Neural cell (in vitro differentiated cells): ENCODE measurements around the gene TMTC1. TPM values are rescaled to one million over a fixed set of nuclear protein-coding genes. Genes with fewer than 3 reads are reported as not detected.

Experiments used
- H2AFZ ChIP-seq: fragments of 200-600, 300-800 bp; sonication (generic), shearing (Covaris generic); 2 replicates; pipeline ENCODE4 v1.6.0; 2014; ENCODE audit warnings: low read depth, mild to moderate bottlenecking, antibody characterized with exemption, low read length, moderate library complexity
- H3F3A ChIP-seq: fragments of 200-600 bp; shearing (Covaris generic); 2 replicates; pipeline ENCODE4 v1.6.1; 2016; ENCODE audit warnings: mild to moderate bottlenecking, moderate library complexity, mixed read lengths, antibody characterized with exemption, low read length; ENCODE audit not compliant: insufficient read depth, poor library complexity, severe bottlenecking
- H3K27ac ChIP-seq: fragments of 200-600, 300-800 bp; sonication (generic), shearing (Covaris generic); 2 replicates; pipeline ENCODE4 v1.5.1; 2014; ENCODE audit warnings: mild to moderate bottlenecking, low read length, moderate library complexity
- H3K27me3 ChIP-seq: fragments of 300-800, 200-600 bp; sonication (generic), shearing (Covaris generic); 2 replicates; pipeline ENCODE4 v1.6.0; 2014; ENCODE audit warnings: mild to moderate bottlenecking, low read depth, low read length, moderate library complexity; ENCODE audit not compliant: insufficient read depth
- H3K36me3 ChIP-seq: fragments of 300-800, 200-600 bp; sonication (generic), shearing (Covaris generic); 2 replicates; pipeline ENCODE4 v1.5.1; 2014; ENCODE audit warnings: mild to moderate bottlenecking, antibody characterized with exemption, low read length, moderate library complexity; ENCODE audit not compliant: insufficient read depth
- H3K4me2 ChIP-seq: fragments of 300-800, 200-600 bp; sonication (generic), shearing (Covaris generic); 2 replicates; pipeline ENCODE4 v1.6.0; 2014; ENCODE audit warnings: mild to moderate bottlenecking, low read length
- H3K4me3 ChIP-seq: fragments of 300-800, 200-600 bp; sonication (generic), shearing (Covaris generic); 2 replicates; pipeline ENCODE4 v1.5.1; 2014; ENCODE audit warnings: mild to moderate bottlenecking, low read length, moderate library complexity
- H3K79me2 ChIP-seq: fragments of 200-600 bp; shearing (Covaris generic); replicated peaks from 2 replicates; pipeline ENCODE4 v1.6.0; 2014; ENCODE audit warnings: mild to moderate bottlenecking, low read length, moderate library complexity; ENCODE audit not compliant: insufficient read depth
- H3K9ac ChIP-seq: fragments of 300-800, 200-600 bp; sonication (generic), shearing (Covaris generic); 2 replicates; pipeline ENCODE4 v1.6.1; 2016; ENCODE audit warnings: mild to moderate bottlenecking, low read length, mixed read lengths
- H3K9me2 ChIP-seq: fragments of 200-600 bp; shearing (Covaris generic); 2 replicates; pipeline ENCODE4 v1.6.1; 2016; ENCODE audit warnings: mild to moderate bottlenecking, low read length, mixed read lengths; ENCODE audit not compliant: insufficient read depth
- H3K9me3 ChIP-seq: fragments of 200-600, 300-800 bp; sonication (generic), shearing (Covaris generic); 2 replicates; pipeline ENCODE4 v1.6.1; 2016; ENCODE audit warnings: mild to moderate bottlenecking, mixed run types, low read length, moderate library complexity, mixed read lengths
- H4K20me1 ChIP-seq: fragments of 200-600 bp; shearing (Covaris generic); 2 replicates; pipeline ENCODE4 v1.6.1; 2016; ENCODE audit warnings: mild to moderate bottlenecking, mixed run types; ENCODE audit not compliant: insufficient read depth
- EP300 ChIP-seq: fragments of 450-650 bp; conservative IDR thresholded peaks from 2 replicates; pipeline ENCODE4 v1.6.1; 2014; ENCODE audit warnings: antibody characterized with exemption, mild to moderate bottlenecking, moderate library complexity; ENCODE audit not compliant: poor library complexity, severe bottlenecking
- EZH2 ChIP-seq: fragments of 200-600, 300-800 bp; shearing (Covaris generic), sonication (generic); IDR thresholded peaks from 2 replicates; pipeline ENCODE4 v1.6.1; 2014; ENCODE audit warnings: antibody characterized with exemption, low read length, borderline replicate concordance, mild to moderate bottlenecking; ENCODE audit not compliant: insufficient read depth, poor library complexity, severe bottlenecking
- MXI1 ChIP-seq: fragments of 450-650 bp; conservative IDR thresholded peaks from 2 replicates; pipeline ENCODE4 v1.6.1; 2014; ENCODE audit warnings: antibody characterized with exemption, mild to moderate bottlenecking; ENCODE audit not compliant: poor library complexity, severe bottlenecking
- POLR2AphosphoS5 ChIP-seq: IDR thresholded peaks from 2 replicates; pipeline ENCODE4 v1.6.1; 2012
- RAD21 ChIP-seq: fragments of 450-650 bp; conservative IDR thresholded peaks from 2 replicates; pipeline ENCODE4 v1.6.1; 2014; ENCODE audit warnings: antibody characterized with exemption, mild to moderate bottlenecking, moderate library complexity
- SMC3 ChIP-seq: fragments of 450-650 bp; conservative IDR thresholded peaks from 2 replicates; pipeline ENCODE4 v1.6.1; 2014; ENCODE audit warnings: antibody characterized with exemption, mild to moderate bottlenecking, moderate library complexity; ENCODE audit not compliant: poor library complexity
- TAF1 ChIP-seq: IDR thresholded peaks from 2 replicates; pipeline ENCODE4 v1.6.1; 2012; ENCODE audit warnings: low read depth
- polyA plus RNA-seq: library from polyadenylated mRNA; depleted of rRNA; stranded (reverse); fragments of >200 nt; gene quantifications from 2 replicates; pipeline ENCODE4 v1.2.3, GENCODE V29; 2014
- TF ChIP-seq, protein P1 (sequence below): fragments of 450-650 bp; IDR thresholded peaks from 2 replicates; pipeline ENCODE4 v1.5.1; 2014; ENCODE audit warnings: antibody characterized with exemption, mild to moderate bottlenecking, moderate library complexity; ENCODE audit not compliant: poor library complexity, severe bottlenecking
- TF ChIP-seq, protein P2 (sequence below): IDR thresholded peaks from 2 replicates; pipeline ENCODE4 v1.6.1; 2012; ENCODE audit warnings: borderline replicate concordance

Gene TMTC1
- polyA plus RNA-seq, 1 donor from 2014 or later = 10.0 TPM

DNA sequence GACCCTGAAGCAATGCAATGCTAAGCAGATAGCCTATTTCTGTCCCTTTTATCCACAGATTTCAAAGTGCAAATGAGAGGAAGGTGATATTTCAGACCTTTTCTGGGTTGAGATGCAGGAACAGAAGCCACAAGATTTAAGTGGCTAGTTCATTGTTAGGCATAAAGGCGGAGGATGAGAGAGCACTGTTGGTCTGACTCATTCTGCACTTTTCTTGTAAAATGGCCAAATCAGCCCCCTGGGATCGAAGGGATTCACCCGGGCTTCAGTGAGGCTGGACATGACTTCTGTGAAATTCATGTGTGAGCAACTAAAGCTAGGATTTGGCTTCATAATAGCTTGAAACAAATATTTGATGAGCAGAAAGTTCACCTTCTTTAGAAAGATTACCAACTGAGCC lies 184.4 kb downstream of the TMTC1 start:
- TF ChIP-seq, protein P1, sequence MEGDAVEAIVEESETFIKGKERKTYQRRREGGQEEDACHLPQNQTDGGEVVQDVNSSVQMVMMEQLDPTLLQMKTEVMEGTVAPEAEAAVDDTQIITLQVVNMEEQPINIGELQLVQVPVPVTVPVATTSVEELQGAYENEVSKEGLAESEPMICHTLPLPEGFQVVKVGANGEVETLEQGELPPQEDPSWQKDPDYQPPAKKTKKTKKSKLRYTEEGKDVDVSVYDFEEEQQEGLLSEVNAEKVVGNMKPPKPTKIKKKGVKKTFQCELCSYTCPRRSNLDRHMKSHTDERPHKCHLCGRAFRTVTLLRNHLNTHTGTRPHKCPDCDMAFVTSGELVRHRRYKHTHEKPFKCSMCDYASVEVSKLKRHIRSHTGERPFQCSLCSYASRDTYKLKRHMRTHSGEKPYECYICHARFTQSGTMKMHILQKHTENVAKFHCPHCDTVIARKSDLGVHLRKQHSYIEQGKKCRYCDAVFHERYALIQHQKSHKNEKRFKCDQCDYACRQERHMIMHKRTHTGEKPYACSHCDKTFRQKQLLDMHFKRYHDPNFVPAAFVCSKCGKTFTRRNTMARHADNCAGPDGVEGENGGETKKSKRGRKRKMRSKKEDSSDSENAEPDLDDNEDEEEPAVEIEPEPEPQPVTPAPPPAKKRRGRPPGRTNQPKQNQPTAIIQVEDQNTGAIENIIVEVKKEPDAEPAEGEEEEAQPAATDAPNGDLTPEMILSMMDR = no peak
- TF ChIP-seq, protein P2, sequence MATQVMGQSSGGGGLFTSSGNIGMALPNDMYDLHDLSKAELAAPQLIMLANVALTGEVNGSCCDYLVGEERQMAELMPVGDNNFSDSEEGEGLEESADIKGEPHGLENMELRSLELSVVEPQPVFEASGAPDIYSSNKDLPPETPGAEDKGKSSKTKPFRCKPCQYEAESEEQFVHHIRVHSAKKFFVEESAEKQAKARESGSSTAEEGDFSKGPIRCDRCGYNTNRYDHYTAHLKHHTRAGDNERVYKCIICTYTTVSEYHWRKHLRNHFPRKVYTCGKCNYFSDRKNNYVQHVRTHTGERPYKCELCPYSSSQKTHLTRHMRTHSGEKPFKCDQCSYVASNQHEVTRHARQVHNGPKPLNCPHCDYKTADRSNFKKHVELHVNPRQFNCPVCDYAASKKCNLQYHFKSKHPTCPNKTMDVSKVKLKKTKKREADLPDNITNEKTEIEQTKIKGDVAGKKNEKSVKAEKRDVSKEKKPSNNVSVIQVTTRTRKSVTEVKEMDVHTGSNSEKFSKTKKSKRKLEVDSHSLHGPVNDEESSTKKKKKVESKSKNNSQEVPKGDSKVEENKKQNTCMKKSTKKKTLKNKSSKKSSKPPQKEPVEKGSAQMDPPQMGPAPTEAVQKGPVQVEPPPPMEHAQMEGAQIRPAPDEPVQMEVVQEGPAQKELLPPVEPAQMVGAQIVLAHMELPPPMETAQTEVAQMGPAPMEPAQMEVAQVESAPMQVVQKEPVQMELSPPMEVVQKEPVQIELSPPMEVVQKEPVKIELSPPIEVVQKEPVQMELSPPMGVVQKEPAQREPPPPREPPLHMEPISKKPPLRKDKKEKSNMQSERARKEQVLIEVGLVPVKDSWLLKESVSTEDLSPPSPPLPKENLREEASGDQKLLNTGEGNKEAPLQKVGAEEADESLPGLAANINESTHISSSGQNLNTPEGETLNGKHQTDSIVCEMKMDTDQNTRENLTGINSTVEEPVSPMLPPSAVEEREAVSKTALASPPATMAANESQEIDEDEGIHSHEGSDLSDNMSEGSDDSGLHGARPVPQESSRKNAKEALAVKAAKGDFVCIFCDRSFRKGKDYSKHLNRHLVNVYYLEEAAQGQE = no peak
- TF ChIP-seq TAF1 (no peak), EP300 (no peak), MXI1 (no peak)
- Histone ChIP-seq H3K27me3 (no peaks in the 10 kb centered on the region), H3K79me2 (no peaks in the 10 kb centered on the region), H3K9ac (no peak overlapping the region), H3K9me3 (no peaks in the 10 kb centered on the region), H3K4me2 (no peak overlapping the region), H4K20me1 (no peaks in the 10 kb centered on the region), H3F3A (no peaks in the 10 kb centered on the region), H2AFZ (no peak overlapping the region), H3K36me3 (no peaks in the 10 kb centered on the region), H3K4me3 (no peak overlapping the region), H3K27ac (no peak overlapping the region), H3K9me2 (no peaks in the 10 kb centered on the region)

DNA sequence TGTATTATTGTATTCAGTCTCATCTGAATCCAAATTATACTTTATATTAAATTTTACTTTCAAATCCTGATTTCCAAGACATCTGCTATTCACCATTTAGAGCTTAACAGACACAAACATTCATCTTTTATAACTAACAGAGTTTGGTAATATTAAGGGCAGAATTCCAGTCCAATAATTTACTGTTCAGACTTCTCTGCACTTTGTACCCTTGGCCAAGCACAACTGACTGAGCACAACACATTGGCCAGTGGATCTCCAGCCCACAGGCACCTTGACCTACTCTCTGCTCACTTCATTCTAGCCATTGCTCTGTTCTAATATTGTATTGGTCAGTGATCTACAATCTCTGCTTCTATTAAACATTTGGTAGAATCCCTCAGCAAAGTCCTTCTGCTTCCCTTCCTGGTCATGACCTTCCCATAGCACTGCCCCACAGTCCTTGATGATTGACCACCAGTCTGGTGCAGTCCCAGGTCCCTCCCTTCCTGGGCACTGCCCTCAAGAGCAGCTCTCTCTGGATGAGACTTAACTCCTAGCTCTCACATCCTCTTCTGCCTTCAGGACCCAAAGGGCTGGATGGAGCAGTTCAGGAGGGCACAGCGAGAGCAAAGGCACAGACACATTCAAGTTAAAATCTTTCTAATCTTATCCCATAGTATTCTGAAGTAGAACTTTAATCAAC lies 188.5 kb downstream of the TMTC1 start:
- H2AFZ ChIP-seq = no peak overlapping the region
- H4K20me1 ChIP-seq = no peaks in the 10 kb centered on the region
- no peaks in the 10 kb centered on the region for H3F3A ChIP-seq
- no peak overlapping the region for H3K27ac ChIP-seq
- TF ChIP-seq, protein P2 = no peak
- TF ChIP-seq TAF1 (no peak), POLR2AphosphoS5 (no peak), EZH2 (no peak), MXI1 (no peak), RAD21 (no peak), EP300 (no peak), SMC3 (no peak)
- TF ChIP-seq, protein P1 = no peak
- H3K9ac ChIP-seq = no peak overlapping the region
- no peaks in the 10 kb centered on the region for H3K9me3 ChIP-seq
- H3K4me3 ChIP-seq = no peak overlapping the region
- no peaks in the 10 kb centered on the region for H3K27me3 ChIP-seq
- H3K79me2 ChIP-seq = no peaks in the 10 kb centered on the region
- H3K4me2 ChIP-seq = no peak overlapping the region
- no peaks in the 10 kb centered on the region for H3K36me3 ChIP-seq
- no peaks in the 10 kb centered on the region for H3K9me2 ChIP-seq
